DND-41 (cell line): Measurements from ENCODE around the gene BCL11A.

Experiments used
- CTCF ChIP-seq: IDR thresholded peaks from 2 replicates; pipeline ENCODE4 v1.5.1; 2012; ENCODE audit warnings: borderline replicate concordance, low read length, moderate library complexity, mild to moderate bottlenecking; ENCODE audit not compliant: poor library complexity, severe bottlenecking; ENCODE audit errors: extremely low read depth
- EZH2 ChIP-seq: IDR thresholded peaks from 3 replicates; pipeline ENCODE4 v1.6.1; 2012; ENCODE audit warnings: borderline replicate concordance, low read depth, mild to moderate bottlenecking, moderate library complexity, low read length, inconsistent platforms; ENCODE audit not compliant: severe bottlenecking

GRCh38 chr2:60550984-60551239 is 2.5 kb downstream of the BCL11A start:
- TF ChIP-seq CTCF (no peak), EZH2 (no peak)
